Neutrophil (primary cell): ENCODE results near the gene PTPN2.
A peak's percentile ranks its signal among the peaks of the same experiment; 100 is the strongest.

Experiments used
- H3K27ac ChIP-seq: fragments of 200-600 bp; sonication (generic); 2 replicates; pipeline ENCODE4 v1.5.1; 2016; ENCODE audit warnings: mild to moderate bottlenecking, moderate library complexity
- H3K27me3 ChIP-seq: fragments of 200-600 bp; sonication (generic); 2 replicates; pipeline ENCODE4 v1.6.0; 2016; ENCODE audit warnings: mild to moderate bottlenecking
- H3K36me3 ChIP-seq: fragments of 200-600 bp; sonication (generic); 2 replicates; pipeline ENCODE4 v1.5.1; 2017
- H3K4me1 ChIP-seq, 2 experiments: fragments of 200-600 bp in 1 of 2; sonication (generic) in 1 of 2; 1 replicate in 1 of 2; 2 replicates in 1 of 2; pipeline versions ENCODE4 v1.5.1 to v1.6.1; 2013 to 2016; ENCODE audit warnings: low read depth in 1 of 2, low read length in 1 of 2, mild to moderate bottlenecking in 1 of 2, moderate library complexity in 1 of 2; ENCODE audit not compliant: control insufficient read depth in 1 of 2, insufficient read depth in 1 of 2
- H3K4me3 ChIP-seq, 2 experiments: fragments of 200-600 bp in 1 of 2; sonication (generic) in 1 of 2; 1 replicate in 1 of 2; 2 replicates in 1 of 2; pipeline ENCODE4 v1.5.1; 2013 to 2016; ENCODE audit warnings: low read depth in 1 of 2, low read length in 1 of 2, mild to moderate bottlenecking in 1 of 2, moderate library complexity in 1 of 2
- H3K9me3 ChIP-seq: fragments of 200-600 bp; sonication (generic); 2 replicates; pipeline ENCODE4 v1.5.1; 2016
- CTCF ChIP-seq: fragments of 200-600 bp; sonication (generic); IDR thresholded peaks from 2 replicates; pipeline ENCODE4 v1.5.1; 2016; ENCODE audit warnings: antibody characterized with exemption

PTPN2 gene

GRCh38 chr18:12848405-12848804 lies 35.6 kb downstream of the PTPN2 start:
- H3K4me1 ChIP-seq: peaks cover 0 to 4% of the 10 kb centered on the region in 2 experiments
- no peaks in the 10 kb centered on the region for H3K27me3 ChIP-seq
- no peaks in the 10 kb centered on the region for H3K9me3 ChIP-seq
- no peak overlapping the region for H3K27ac ChIP-seq
- H3K36me3 ChIP-seq: no peaks in the 10 kb centered on the region
- H3K4me3 ChIP-seq: no peak overlapping the region
- TF ChIP-seq CTCF: no peak

- no peaks in the 10 kb centered on the region for H3K36me3 ChIP-seq
- no peak overlapping the region for H3K4me3 ChIP-seq
- no peaks in the 10 kb centered on the region for H3K27me3 ChIP-seq
- no peaks in the 10 kb centered on the region for H3K9me3 ChIP-seq
- H3K27ac ChIP-seq: no peak overlapping the region
- TF ChIP-seq CTCF: no peak
- H3K4me1 ChIP-seq: peaks cover 17 to 19% of the 10 kb centered on the region in 2 experiments
Measured at GRCh38 chr18:12844391-12844790, 39.6 kb downstream of the PTPN2 start.

- Histone ChIP-seq H3K9me3 (no peaks in the 10 kb centered on the region), H3K27me3 (no peaks in the 10 kb centered on the region), H3K4me1 (peaks cover 24 to 26% of the 10 kb centered on the region in 2 experiments), H3K4me3 (no peak overlapping the region), H3K27ac (no peak overlapping the region), H3K36me3 (no peaks in the 10 kb centered on the region)
- no peak for TF ChIP-seq CTCF
Measured at GRCh38 chr18:12843420-12844350, 40.4 kb downstream of the PTPN2 start.

GRCh38 chr18:12842459-12843380 lies 41.3 kb downstream of the PTPN2 start:
- Histone ChIP-seq H3K9me3 (no peaks in the 10 kb centered on the region), H3K36me3 (no peaks in the 10 kb centered on the region), H3K27ac (no peak overlapping the region), H3K27me3 (no peaks in the 10 kb centered on the region), H3K4me3 (no peak overlapping the region), H3K4me1 (peaks cover 32 to 33% of the 10 kb centered on the region in 2 experiments)
- no peak for TF ChIP-seq CTCF

GRCh38 chr18:12841070-12841469 lies 43.0 kb downstream of the PTPN2 start:
- Histone ChIP-seq H3K27ac (peak overlapping the region; percentile 91), H3K4me3 (no peak overlapping the region), H3K9me3 (no peaks in the 10 kb centered on the region), H3K4me1 (peaks cover 35 to 37% of the 10 kb centered on the region in 2 experiments), H3K27me3 (no peaks in the 10 kb centered on the region), H3K36me3 (peaks cover 2% of the 10 kb centered on the region)
- TF ChIP-seq CTCF: no peak
